Right lung (tissue), 10 donors: ENCODE data around the gene LRRC37B. TPM values are rescaled to one million over a fixed set of nuclear protein-coding genes. Genes with fewer than 3 reads are reported as not detected.
"Not testable (repeated sequence)": the region's sequence is repeated elsewhere in the genome, so short reads cannot be mapped to it uniquely, and the experiment has no call there.

Experiments used
- DNase-seq, 2 donors: peaks; one replicate each; pipeline ENCODE4 v3.0.0-alpha.2; 2013
- long read RNA-seq, 8 donors: transcript quantifications; one replicate each; lab custom pipeline, GENCODE V29; 2026
- polyA plus RNA-seq, 5 donors: library from polyadenylated mRNA; unstranded; fragments of 120-200 nt; gene quantifications; one replicate each; pipeline versions ENCODE4 v1.2.1 to v1.2.3, GENCODE V29; 2013; ENCODE audit warnings: inconsistent platforms in 1 of 5, low replicate concordance in 1 of 5; ENCODE audit not compliant: insufficient read length in 5 of 5, insufficient read depth in 1 of 5

LRRC37B gene
- polyA plus RNA-seq = 10 to 100 TPM; 21.9 to 44.2 (median 34.2) TPM
- long read RNA-seq, donor 1, partial matches to known transcripts = 0 of 3 reads
- long read RNA-seq, donor 1, other reads (novel, unspliced or antisense) = 0 of 3 reads
- long read RNA-seq, donor 2 = 0 reads
- long read RNA-seq, donor 3, partial matches to known transcripts = 0 of 1 reads
- long read RNA-seq, donor 3, other reads (novel, unspliced or antisense) = 0 of 1 reads
- long read RNA-seq, donor 4, partial matches to known transcripts = 0 of 3 reads
- long read RNA-seq, donor 4, other reads (novel, unspliced or antisense) = 0 of 3 reads
- long read RNA-seq, donor 5, partial matches to known transcripts = 0 of 7 reads
- long read RNA-seq, donor 5, other reads (novel, unspliced or antisense) = 0 of 7 reads
- long read RNA-seq, donor 6, partial matches to known transcripts = 0 of 4 reads
- long read RNA-seq, donor 6, other reads (novel, unspliced or antisense) = 0 of 4 reads
- long read RNA-seq, donor 7, partial matches to known transcripts = 0 of 3 reads
- long read RNA-seq, donor 7, other reads (novel, unspliced or antisense) = 0 of 3 reads
- long read RNA-seq, donor 8, partial matches to known transcripts = 0 of 1 reads
- long read RNA-seq, donor 8, other reads (novel, unspliced or antisense) = 0 of 1 reads

- DNase-seq = peak; percentile 81
Measured at GRCh38 chr17:32006957-32007462, at the start of gene LRRC37B. Gene LRRC37B (plus strand): TSS chr17:32007383. CDS start chr17:32021393, 14,010 bp downstream.

GRCh38 chr17:31964131-31964530 lies 43.1 kb upstream of the LRRC37B start:
- DNase-seq = not testable (repeated sequence)

GRCh38 chr17:31967648-31968047 lies 39.5 kb upstream of the LRRC37B start:
- no peak for DNase-seq

- DNase-seq = not testable (repeated sequence)
Measured at GRCh38 chr17:31970416-31970815, 36.8 kb upstream of the LRRC37B start.

GRCh38 chr17:31974269-31975071 lies 32.7 kb upstream of the LRRC37B start:
- DNase-seq = not testable (repeated sequence)

GRCh38 chr17:31975391-31975790 lies 31.8 kb upstream of the LRRC37B start:
- not testable (repeated sequence) for DNase-seq

GRCh38 chr17:31991821-31992220 lies 15.4 kb upstream of the LRRC37B start:
- DNase-seq = not testable (repeated sequence)

- DNase-seq = no peak
Measured at GRCh38 chr17:31997005-31997404, 10.2 kb upstream of the LRRC37B start.

- peak; percentile 20 to 41 for DNase-seq
Measured at GRCh38 chr17:32007463-32008298, 498 bp downstream of the LRRC37B start.

- DNase-seq = no peak
Measured at GRCh38 chr17:32009262-32009542, 2.0 kb downstream of the LRRC37B start.

GRCh38 chr17:32010114-32010513 lies 2.9 kb downstream of the LRRC37B start:
- no peak for DNase-seq

- no peak for DNase-seq
Measured at GRCh38 chr17:32015245-32016013, 8.2 kb downstream of the LRRC37B start.

GRCh38 chr17:32016231-32016630 lies 9.0 kb downstream of the LRRC37B start:
- no peak for DNase-seq

- DNase-seq = no peak
Measured at GRCh38 chr17:32019228-32019627, 12.0 kb downstream of the LRRC37B start.

- DNase-seq = no peak
Measured at GRCh38 chr17:32020943-32021614, 13.9 kb downstream of the LRRC37B start.

- no peak for DNase-seq
Measured at GRCh38 chr17:32021615-32021955, 14.4 kb downstream of the LRRC37B start.

- DNase-seq = not testable (repeated sequence)
Measured at GRCh38 chr17:32022554-32022953, 15.4 kb downstream of the LRRC37B start.

- DNase-seq = not testable (repeated sequence)
Measured at GRCh38 chr17:32027271-32027670, 20.1 kb downstream of the LRRC37B start.

GRCh38 chr17:32033223-32033622 lies 26.0 kb downstream of the LRRC37B start:
- no peak for DNase-seq

- DNase-seq = not testable (repeated sequence)
Measured at GRCh38 chr17:32033812-32034211, 26.6 kb downstream of the LRRC37B start.
